ENCODE measurements around the gene SIMC1.

- TF ChIP-seq CTCF (conservative IDR thresholded peaks at IDR 0.05) (no peak), EZH2 (IDR thresholded peaks at IDR 0.05; ENCODE audit: low read depth) (no peak)
Observed at GRCh38 chr5:176188506-176189193, 49.6 kb upstream of the SIMC1 start.

Measured in PC-9 (cell line).